BJ (cell line): ENCODE results near the gene ATP5PF. TPM values are rescaled to one million over a fixed set of nuclear protein-coding genes. Genes with fewer than 3 reads are reported as not detected.
A peak's percentile ranks its signal among the peaks of the same experiment; 100 is the strongest.
"Not testable (repeated sequence)": the region's sequence is repeated elsewhere in the genome, so short reads cannot be mapped to it uniquely, and the experiment has no call there.

Source experiments
- CTCF ChIA-PET: fragments of 350-600 bp; formaldehyde crosslinking; extraction: SDS; loops from one replicate; lab custom pipeline; 2021; ENCODE audit warnings: antibody characterized with exemption, inconsistent platforms; lab: Yijun Ruan, JAX
- POLR2A ChIA-PET: fragments of 300-600 bp; sonication (Branson Sonifier 250); formaldehyde crosslinking; extraction: SDS; loops from one replicate; lab custom pipeline; 2021; ENCODE audit warnings: antibody characterized with exemption; lab: Charles Lee
- DNase-seq: peaks from one replicate; pipeline ENCODE4 v3.0.0-alpha.2; 2011; ENCODE audit warnings: low read depth
- H3K27me3 ChIP-seq: 2 replicates; pipeline ENCODE4 v1.6.0; 2011; ENCODE audit warnings: low read length; ENCODE audit not compliant: control insufficient read depth, insufficient read depth
- H3K36me3 ChIP-seq: 2 replicates; pipeline ENCODE4 v1.5.1; 2011; ENCODE audit warnings: low read length; ENCODE audit not compliant: control insufficient read depth, insufficient read depth
- H3K4me3 ChIP-seq: 2 replicates; pipeline ENCODE4 v1.5.1; 2011; ENCODE audit warnings: low read depth, mild to moderate bottlenecking, control low read depth, low read length
- CTCF ChIP-seq: IDR thresholded peaks from 2 replicates; pipeline ENCODE4 v1.5.1; 2011; ENCODE audit warnings: low read depth, mild to moderate bottlenecking, control low read depth, inconsistent platforms, low read length, moderate library complexity; ENCODE audit not compliant: insufficient read depth
- polyA plus RNA-seq: library from polyadenylated mRNA; depleted of rRNA; stranded (reverse); fragments of >200 nt; gene quantifications from 2 replicates; pipeline ENCODE4 v1.2.3, GENCODE V29; 2011

The ATP5PF gene
- polyA plus RNA-seq, 1 experiment: 52.8 TPM

DNA sequence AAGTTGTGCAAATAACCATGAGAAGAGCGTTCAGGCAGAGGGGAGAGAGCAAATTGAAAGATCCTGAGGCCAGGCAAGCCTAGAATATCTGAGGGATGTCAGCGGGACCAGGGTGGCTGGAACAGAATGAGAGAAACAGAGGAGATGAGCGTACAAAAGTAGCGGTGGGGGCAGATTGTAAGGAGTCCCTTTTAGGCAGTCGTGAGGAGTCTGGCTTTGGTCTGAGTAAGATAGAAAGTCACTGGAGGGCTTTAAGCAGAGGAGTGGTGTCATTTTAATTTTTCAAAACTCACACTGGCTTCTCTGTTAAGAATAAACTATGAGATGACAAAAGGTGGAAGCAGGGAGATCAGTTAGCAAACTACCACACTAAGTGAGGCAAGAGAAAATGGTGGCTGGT is 24.2 kb downstream of the ATP5PF start:
- no peak overlapping the region for H3K4me3 ChIP-seq
- no peaks in the 10 kb centered on the region for H3K27me3 ChIP-seq
- POLR2A ChIA-PET: no interaction called here
- DNase-seq: no peak
- no peaks in the 10 kb centered on the region for H3K36me3 ChIP-seq
- CTCF ChIA-PET: interaction anchor here (1.1 to 5.2 kb wide), 3 partner anchors 12 to 117 kb away, joined by 3 to 33 read pairs (median 3); no protein-coding TSS in a partner anchor
- no peak for TF ChIP-seq CTCF

GRCh38 chr21:25709684-25710265 is 24.9 kb downstream of the ATP5PF start:
- Histone ChIP-seq H3K4me3 (no peak overlapping the region), H3K27me3 (no peaks in the 10 kb centered on the region), H3K36me3 (no peaks in the 10 kb centered on the region)
- DNase-seq: no peak
- TF ChIP-seq CTCF: no peak
- ChIA-PET POLR2A (no interaction called here), CTCF (interaction anchor here (1.1 to 5.2 kb wide), 2 partner anchors 101 to 116 kb away, joined by 3 to 33 read pairs; no protein-coding TSS in a partner anchor)

- Histone ChIP-seq H3K36me3 (no peaks in the 10 kb centered on the region), H3K4me3 (no peak overlapping the region), H3K27me3 (no peaks in the 10 kb centered on the region)
- ChIA-PET CTCF (interaction anchor here (0.6 to 2.8 kb wide), 10 partner anchors 10 to 119 kb away, joined by 3 to 40 read pairs (median 3); partner anchors contain the start of gene MRPL39), POLR2A (no interaction called here)
- no peak for DNase-seq
- TF ChIP-seq CTCF: peak; percentile 73
These were observed 26.1 kb downstream of the ATP5PF start for GRCh38 chr21:25708467-25709065.

GRCh38 chr21:25701529-25701928 is 33.2 kb downstream of the ATP5PF start:
- CTCF ChIA-PET: interaction anchor here (2.3 kb wide), 1 partner anchor 93 kb away, joined by 13 read pairs; no protein-coding TSS in a partner anchor
- no peaks in the 10 kb centered on the region for H3K27me3 ChIP-seq
- no peak overlapping the region for H3K4me3 ChIP-seq
- no peak for TF ChIP-seq CTCF
- no peak for DNase-seq
- H3K36me3 ChIP-seq: no peaks in the 10 kb centered on the region
- POLR2A ChIA-PET: no interaction called here

DNA sequence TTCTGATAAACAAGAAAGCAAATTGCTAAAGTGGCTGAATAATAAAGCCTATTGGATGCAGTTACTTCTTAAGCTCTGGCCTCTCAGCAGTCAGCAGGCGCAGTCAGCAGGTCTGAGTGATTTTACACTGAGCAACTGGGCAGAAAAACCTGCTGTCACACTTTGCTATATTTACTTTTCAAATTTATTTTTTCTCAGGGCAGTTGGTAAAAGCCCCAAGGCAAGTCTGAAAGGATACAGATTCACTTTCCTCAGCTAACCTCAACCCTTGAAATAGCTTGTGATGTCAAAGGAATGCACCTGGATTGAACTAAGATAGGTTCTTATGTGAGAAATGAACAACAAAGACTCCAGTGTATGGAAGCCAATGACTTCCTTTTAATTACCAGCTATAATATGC is 34.0 kb downstream of the ATP5PF start:
- CTCF ChIA-PET: interaction anchor here (0.9 to 2.3 kb wide), 3 partner anchors 10 to 92 kb away, joined by 3 to 13 read pairs (median 5); no protein-coding TSS in a partner anchor
- no peak for TF ChIP-seq CTCF
- Histone ChIP-seq H3K4me3 (no peak overlapping the region), H3K27me3 (no peaks in the 10 kb centered on the region), H3K36me3 (no peaks in the 10 kb centered on the region)
- DNase-seq: no peak
- POLR2A ChIA-PET: no interaction called here

DNA sequence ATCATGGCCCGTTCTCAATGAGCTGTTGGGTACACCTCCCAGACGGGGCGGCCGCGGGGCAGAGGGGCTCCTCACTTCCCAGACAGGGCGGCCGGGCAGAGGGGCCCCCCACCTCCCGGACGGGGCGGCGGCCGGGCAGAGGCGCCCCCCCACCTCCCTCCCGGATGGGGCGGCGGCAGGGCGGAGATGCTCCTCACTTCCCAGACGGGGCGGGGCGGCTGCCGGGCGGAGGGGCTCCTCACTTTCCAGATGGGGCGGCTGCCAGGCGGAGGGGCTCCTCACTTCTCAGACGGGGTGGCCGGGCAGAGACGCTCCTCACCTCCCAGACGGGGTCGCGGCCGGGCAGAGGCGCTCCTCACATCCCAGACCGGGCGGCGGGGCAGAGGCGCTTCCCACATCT is 39.2 kb downstream of the ATP5PF start:
- DNase-seq, H3K27me3 ChIP-seq, H3K36me3 ChIP-seq, POLR2A ChIA-PET, H3K4me3 ChIP-seq, CTCF ChIA-PET: not testable (repeated sequence)
